IgD-negative memory B cell (primary cell): ENCODE data around the gene NCF4. TPM values are rescaled to one million over a fixed set of nuclear protein-coding genes. Genes with fewer than 3 reads are reported as not detected.

Experiments
- H3K27ac Mint-ChIP-seq, 3 donors: one replicate each; pipeline ENCODE4 v1.8.0; 2020 to 2022; ENCODE audit warnings: mild to moderate bottlenecking in 3 of 3, mixed read lengths in 3 of 3, moderate library complexity in 1 of 3
- H3K27me3 Mint-ChIP-seq: one replicate; pipeline ENCODE4 v1.8.0; 2021; ENCODE audit warnings: mixed read lengths
- H3K36me3 Mint-ChIP-seq: one replicate; pipeline ENCODE4 v1.8.0; 2020; ENCODE audit warnings: mild to moderate bottlenecking, mixed read lengths
- H3K4me1 Mint-ChIP-seq, 3 donors: one replicate each; pipeline ENCODE4 v1.8.0; 2020 to 2022; ENCODE audit warnings: mixed read lengths in 3 of 3, mild to moderate bottlenecking in 1 of 3
- H3K4me3 Mint-ChIP-seq, 4 donors: one replicate each; pipeline ENCODE4 v1.8.0; 2020 to 2022; ENCODE audit warnings: mild to moderate bottlenecking in 4 of 4, mixed read lengths in 4 of 4, moderate library complexity in 3 of 4
- H3K9me3 Mint-ChIP-seq, 3 donors: one replicate each; pipeline ENCODE4 v1.8.0; 2020 to 2021; ENCODE audit warnings: mixed read lengths in 3 of 3, mild to moderate bottlenecking in 1 of 3
- polyA plus RNA-seq: library from polyadenylated mRNA; unstranded; fragments of 300-500 nt; fragmentation: Illumina TruSeq; gene quantifications from one replicate; pipeline ENCODE4 v1.2.3, GENCODE V29; 2021

The NCF4 gene
- polyA plus RNA-seq, 1 donor from 2014 or later, result 121 TPM

GRCh38 chr22:36923131-36923788 lies 62.5 kb downstream of the NCF4 start:
- Mint-ChIP-seq H3K9me3 (no peaks in the 10 kb centered on the region), H3K27me3 (no peaks in the 10 kb centered on the region), H3K4me3 (no peak overlapping the region), H3K27ac (no peak overlapping the region), H3K4me1 (peaks cover 19 to 25% (median 19%) of the 10 kb centered on the region in 3 donors), H3K36me3 (peaks cover 16% of the 10 kb centered on the region)

GRCh38 chr22:36924151-36924698 lies 63.4 kb downstream of the NCF4 start:
- Mint-ChIP-seq H3K9me3 (no peaks in the 10 kb centered on the region), H3K27ac (no peak overlapping the region), H3K4me1 (peaks cover 19 to 23% (median 19%) of the 10 kb centered on the region in 3 donors), H3K27me3 (no peaks in the 10 kb centered on the region), H3K36me3 (peaks cover 18% of the 10 kb centered on the region), H3K4me3 (no peak overlapping the region)

- no peaks in the 10 kb centered on the region for H3K27me3 Mint-ChIP-seq
- H3K27ac Mint-ChIP-seq, result peak overlapping the region in 1 of 3 donors; percentile 76
- H3K36me3 Mint-ChIP-seq, result peaks cover 15% of the 10 kb centered on the region
- peaks cover 10 to 12% (median 11%) of the 10 kb centered on the region in 3 donors for H3K4me1 Mint-ChIP-seq
- H3K4me3 Mint-ChIP-seq, result no peak overlapping the region
- H3K9me3 Mint-ChIP-seq, result no peaks in the 10 kb centered on the region
Measured at GRCh38 chr22:36925388-36926290, 64.8 kb downstream of the NCF4 start.

- Mint-ChIP-seq H3K36me3 (peaks cover 17% of the 10 kb centered on the region), H3K4me1 (peaks cover 4 to 10% (median 6%) of the 10 kb centered on the region in 3 donors), H3K27ac (no peak overlapping the region), H3K27me3 (no peaks in the 10 kb centered on the region), H3K9me3 (no peaks in the 10 kb centered on the region), H3K4me3 (no peak overlapping the region)
Measured at GRCh38 chr22:36926309-36926708, 65.5 kb downstream of the NCF4 start.

GRCh38 chr22:36926721-36927435 lies 66.1 kb downstream of the NCF4 start:
- H3K27ac Mint-ChIP-seq, result no peak overlapping the region
- H3K36me3 Mint-ChIP-seq, result peaks cover 17% of the 10 kb centered on the region
- H3K4me1 Mint-ChIP-seq, result peaks cover 2 to 9% (median 3%) of the 10 kb centered on the region in 3 donors
- no peaks in the 10 kb centered on the region for H3K27me3 Mint-ChIP-seq
- H3K9me3 Mint-ChIP-seq, result no peaks in the 10 kb centered on the region
- no peak overlapping the region for H3K4me3 Mint-ChIP-seq

Other genes with a start within 250 kb of the NCF4 start
- not detected for gene CACNG2, start 157.3 kb upstream of the NCF4 start, polyA plus RNA-seq
- 12.4 TPM for gene IFT27, start 84.9 kb upstream of the NCF4 start, polyA plus RNA-seq
- gene PVALB, start 44.0 kb upstream of the NCF4 start, polyA plus RNA-seq, result not detected
- gene CSF2RB, start 52.6 kb downstream of the NCF4 start, polyA plus RNA-seq, result 17.6 TPM
- 3.8 TPM for gene TST, start 158.4 kb downstream of the NCF4 start, polyA plus RNA-seq
- 16.2 TPM for gene MPST, start 158.7 kb downstream of the NCF4 start, polyA plus RNA-seq
- 13.3 TPM for gene KCTD17, start 190.7 kb downstream of the NCF4 start, polyA plus RNA-seq
- gene TMPRSS6, start 248.7 kb downstream of the NCF4 start, polyA plus RNA-seq, result not detected